Hematopoietic multipotent progenitor cell (in vitro differentiated cells): ENCODE measurements around the gene MEGF6. TPM values are rescaled to one million over a fixed set of nuclear protein-coding genes. Genes with fewer than 3 reads are reported as not detected.

Experiments
- DNase-seq, 3 donors: peaks; one replicate each; pipeline ENCODE4 v3.0.0-alpha.2; 2011 to 2015; ENCODE audit warnings: low read depth in 2 of 3, low spot score in 2 of 3
- total RNA-seq: library from RNA; depleted of rRNA; stranded (reverse); fragments of >200 nt; gene quantifications from one replicate; pipeline ENCODE4 v1.2.3, GENCODE V29; 2012

Gene MEGF6
- total RNA-seq, 1 donor, result 74.1 TPM

DNA sequence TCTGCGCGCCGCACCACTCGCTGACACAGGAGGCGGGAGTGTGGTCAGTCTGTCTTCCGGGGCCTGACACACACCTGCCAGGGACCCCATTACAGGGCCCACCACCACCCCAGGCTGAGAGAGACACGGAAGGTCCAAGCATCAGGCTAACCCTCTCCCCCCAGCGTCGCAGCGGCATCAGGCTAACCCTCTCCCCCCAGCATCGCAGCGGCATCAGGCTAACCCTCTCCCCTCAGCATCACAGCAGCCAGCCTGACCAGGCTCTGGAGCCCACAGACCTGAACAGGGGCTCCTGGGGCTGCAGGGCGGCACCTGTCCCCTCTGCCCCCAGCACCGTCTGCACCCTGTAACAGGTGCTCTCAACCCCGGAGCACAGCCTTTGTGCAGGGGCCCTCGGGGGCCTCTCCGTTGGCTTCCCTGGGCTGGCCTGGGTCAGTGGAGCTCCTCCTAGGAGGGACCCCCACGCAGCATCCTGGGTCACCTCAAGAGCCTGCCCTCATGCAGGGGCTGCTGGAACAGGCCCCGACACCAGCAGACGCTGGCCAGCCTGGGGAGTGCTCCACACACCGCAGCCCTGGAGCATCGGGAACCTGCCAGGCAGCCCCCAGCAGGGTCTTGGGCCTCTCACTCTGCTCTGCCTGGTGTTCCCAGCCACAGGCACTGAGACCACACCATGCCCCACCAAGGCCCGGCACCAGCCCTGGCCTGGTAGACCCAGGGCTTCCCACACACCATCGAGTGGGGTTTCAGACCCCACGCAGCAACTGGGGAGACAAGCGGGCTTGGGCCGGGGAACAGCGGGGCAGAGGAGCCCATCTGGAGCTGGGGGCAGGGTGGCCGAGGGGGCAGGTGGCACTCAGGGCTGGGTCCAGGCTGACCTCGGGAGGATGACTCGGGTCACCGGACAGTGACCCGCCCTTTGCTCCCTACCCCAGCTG lies 67.0 kb downstream of the MEGF6 start:
- no peak for DNase-seq

DNA sequence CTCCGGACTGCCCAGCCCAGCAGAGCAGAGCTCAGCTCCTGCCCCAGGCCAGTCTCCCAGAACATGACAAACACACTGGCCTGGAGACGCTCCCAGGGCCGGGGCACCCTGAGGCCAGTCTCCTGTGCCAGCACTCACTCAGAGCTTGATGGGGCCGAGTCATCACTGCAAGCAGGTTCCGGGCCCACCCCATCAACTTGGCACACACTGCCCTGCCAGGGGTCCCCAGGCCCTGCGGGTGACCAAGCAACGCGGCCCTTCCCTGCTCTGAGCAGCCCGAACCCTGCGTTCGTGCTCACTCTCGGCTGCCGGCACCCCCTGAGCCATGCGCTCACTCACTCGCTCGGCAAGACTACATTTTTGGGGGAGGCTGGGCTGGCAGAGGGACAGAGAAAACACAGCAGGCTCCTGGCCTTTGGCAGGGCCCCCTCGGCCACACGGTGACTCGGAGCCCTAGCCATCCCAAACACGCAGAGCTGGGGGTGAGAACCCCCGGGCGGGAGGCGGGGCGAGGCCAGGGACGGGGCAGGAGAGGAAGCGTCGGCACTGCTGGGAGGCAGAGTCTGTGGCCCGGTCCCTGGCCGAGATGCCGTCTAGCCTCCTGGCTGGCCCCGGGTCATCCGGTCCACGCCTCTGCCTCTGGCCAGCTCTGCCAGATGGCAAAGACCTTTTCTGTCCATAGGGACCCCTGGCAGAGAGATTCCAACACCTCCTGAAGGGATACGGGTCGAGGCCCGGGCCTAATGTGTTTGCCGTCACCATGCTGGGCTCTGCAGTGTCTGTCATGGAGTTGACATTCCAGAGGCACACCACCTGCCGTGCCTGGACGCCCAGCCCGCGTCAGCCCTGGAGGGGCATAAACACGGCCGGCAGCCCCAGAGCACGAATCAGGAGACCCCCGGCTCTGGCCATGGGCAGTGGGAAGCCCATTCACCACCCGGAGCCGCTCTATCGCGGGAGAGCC lies 68.0 kb downstream of the MEGF6 start:
- DNase-seq, result no peak

DNA sequence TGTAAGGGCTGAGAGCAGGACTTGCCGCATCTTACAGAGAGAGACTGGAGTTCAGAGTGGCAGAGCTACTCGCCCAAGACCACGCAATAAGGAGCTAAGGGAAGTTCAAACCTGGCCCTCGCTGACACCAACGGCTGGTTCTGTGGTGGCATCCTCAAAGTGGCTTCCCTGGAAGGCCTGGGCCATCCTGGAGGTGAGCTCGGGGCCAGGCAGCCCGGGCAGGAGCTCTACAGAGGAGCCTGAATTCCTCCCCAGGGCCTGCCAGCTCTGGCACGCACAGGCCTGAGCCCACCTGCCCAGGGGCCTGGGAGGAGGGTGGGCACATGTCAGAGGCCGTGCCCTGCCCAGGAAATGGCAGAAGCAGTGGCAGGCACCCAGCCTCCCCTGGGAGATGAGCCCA lies 68.6 kb downstream of the MEGF6 start:
- DNase-seq, result no peak

DNA sequence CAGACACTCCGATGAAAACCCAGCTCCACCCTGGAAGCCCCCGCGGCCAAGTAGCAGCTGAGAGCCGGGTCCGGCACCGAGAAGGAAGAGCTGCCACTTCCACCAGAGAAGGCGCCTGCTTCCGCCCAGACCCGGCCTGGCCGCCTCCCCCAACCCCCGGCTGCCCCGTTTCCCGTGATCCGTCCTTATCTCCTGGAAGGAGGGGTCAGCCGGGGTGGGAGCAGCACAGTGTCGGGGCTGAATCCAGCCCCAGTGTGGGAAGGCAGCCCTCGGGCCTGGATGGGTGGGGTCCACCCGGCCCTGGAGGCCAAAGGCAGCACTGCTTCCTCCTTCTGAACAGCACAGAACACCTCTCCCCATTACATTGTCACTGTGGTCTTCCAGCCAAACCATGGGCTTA lies 69.4 kb downstream of the MEGF6 start:
- DNase-seq, result no peak

DNA sequence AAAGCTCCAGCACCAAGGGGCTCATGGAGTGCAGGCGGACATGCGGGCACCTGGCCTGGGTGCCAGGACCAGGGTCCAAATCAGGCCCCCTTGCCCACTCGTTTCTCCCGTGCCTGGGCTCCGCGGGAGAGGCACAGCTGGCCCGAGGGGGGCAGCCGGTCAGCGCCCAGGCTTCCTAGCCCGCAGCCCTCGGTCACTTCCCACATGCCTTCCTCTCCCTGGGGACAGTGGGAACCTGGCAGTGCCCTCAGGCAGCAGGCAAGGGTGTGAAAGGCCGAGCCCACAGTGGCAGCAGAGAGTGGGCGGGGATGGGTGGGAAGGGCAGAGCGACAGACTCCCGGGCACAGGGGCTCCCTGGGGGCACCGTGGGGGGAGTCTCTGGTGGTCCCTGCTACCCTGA lies 69.8 kb downstream of the MEGF6 start:
- DNase-seq, result no peak

DNA sequence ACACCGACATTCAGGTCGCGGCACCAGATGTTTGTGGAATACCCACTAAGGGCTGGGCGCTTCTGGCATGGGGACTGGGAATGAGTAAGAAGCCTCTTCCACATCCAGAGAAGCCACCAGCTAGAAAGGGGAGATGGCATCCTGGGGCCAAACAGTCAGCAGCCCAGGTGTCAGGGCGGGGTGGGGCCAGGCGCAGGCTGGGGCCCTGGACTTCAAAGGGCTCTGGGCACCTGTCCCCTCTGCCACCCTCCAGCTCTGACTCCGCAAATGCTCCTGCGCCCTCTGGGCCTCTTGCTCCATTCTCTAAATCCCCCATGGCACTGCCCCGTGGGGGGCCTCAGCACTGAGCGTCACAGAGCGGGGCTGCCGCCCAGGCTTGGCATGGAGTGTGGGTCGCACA lies 70.4 kb downstream of the MEGF6 start:
- DNase-seq, result no peak

DNA sequence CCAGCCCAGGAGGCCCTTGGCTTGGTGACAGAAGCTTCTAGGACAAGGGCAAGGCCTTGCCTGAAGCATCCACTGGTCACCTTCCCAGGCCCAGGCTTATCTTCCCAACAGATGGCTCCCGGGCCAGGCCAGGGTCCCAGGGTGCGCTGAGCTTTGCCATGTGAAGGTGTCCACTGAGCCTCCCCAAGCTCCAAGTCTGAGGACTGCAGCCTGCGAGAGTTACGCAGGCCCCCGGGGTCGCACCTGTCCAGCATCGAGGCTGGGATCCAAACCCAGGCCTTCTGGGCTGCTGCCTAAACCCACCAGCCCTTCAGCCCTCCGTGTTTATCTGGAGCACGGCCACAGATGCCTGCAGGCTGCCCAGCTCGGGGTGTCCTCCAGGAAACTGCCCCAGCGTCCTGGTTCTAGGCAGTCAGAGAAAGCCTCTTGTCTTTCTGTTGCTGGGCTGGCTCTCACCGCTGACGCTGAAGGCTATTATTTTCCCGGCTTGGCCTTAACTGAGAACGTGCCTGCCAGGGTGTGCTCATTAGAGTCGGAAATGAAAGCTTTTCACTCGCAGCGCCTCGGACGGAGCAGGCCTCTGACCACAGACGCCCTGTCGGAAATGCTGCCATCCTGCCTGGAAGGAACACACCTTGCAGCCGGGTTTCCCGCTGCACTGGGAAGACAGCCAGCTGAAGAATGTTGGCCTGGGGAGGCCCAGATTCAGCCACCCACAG lies 71.4 kb downstream of the MEGF6 start:
- DNase-seq, result peak in 1 of 3 donors; percentile 34

DNA sequence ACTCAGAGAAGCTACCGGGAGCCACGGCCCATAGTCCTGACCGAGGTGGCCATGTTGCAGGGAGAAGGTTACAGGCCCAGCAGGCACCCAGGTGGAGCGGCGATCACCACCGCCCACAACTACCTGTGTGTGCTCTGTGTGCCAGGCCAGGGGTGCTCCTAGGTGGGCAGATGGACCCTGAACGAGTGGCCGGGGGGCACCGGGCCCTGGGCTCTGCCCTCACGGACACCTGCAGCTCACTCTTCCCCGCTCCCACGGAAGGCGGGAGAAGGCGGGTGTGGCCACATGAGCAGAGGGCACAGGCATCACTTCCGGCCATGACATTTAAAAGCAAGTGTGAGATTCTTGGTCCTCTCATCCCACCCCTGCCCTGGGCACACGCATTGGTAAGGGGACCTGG lies 73.9 kb downstream of the MEGF6 start:
- DNase-seq, result no peak

DNA sequence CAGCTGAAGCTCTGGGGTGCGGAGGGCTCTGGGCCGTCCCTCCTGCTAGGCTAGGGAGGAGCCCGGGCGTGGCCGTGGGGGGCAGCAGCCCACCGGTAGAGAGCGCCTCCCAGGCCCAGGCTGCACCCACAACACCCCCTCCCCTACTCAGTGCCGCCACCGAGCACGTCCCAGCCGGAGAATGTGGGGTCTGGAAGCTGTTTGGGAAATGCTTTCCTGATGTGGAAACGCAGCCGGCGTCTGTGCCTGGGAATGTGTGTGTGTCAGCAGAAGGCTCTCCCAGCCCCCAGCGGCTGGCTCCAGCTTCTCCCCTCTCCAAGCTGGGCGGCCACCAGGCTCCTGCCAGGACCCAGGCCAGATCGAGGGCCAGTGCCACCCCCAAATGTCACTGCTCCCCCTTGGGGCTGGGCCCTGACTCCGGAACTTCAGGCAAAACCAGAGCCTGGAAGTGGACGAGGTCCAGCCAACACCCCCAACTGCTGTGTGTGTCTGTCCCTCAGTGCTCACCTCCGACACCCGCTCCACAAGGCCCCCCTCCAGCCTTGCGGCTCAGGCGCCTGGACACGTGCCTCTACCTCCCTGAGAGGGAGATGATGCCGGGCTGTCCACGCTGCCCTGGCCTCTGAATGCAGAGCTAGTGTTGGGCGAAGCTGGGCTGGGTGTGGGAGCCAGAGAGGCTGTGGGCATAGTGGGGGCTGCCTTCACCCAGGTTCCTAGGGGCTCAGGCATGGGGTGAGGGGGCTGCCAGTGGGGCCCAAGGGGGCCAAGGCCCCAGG lies 74.7 kb downstream of the MEGF6 start:
- DNase-seq, result no peak

DNA sequence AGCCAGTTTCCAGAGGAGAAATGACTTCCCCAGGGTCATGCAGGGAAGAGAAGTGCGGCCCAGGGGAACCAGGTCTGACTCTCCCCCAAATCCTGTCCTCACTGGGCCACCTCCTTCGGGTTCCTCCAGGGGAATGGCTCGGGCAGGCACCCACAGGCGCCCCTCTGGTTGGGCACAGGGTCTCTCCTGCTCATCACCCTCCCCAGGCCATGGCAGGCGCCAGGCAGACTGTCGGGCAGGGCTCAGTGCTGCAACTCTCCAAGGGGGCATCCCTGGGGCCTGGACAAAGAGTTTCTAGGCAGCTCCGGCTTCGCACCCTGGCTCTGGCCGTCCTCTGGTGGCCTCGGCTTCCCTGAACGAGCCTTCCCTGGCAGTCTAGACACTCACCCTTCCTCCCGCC lies 75.6 kb downstream of the MEGF6 start:
- no peak for DNase-seq

DNA sequence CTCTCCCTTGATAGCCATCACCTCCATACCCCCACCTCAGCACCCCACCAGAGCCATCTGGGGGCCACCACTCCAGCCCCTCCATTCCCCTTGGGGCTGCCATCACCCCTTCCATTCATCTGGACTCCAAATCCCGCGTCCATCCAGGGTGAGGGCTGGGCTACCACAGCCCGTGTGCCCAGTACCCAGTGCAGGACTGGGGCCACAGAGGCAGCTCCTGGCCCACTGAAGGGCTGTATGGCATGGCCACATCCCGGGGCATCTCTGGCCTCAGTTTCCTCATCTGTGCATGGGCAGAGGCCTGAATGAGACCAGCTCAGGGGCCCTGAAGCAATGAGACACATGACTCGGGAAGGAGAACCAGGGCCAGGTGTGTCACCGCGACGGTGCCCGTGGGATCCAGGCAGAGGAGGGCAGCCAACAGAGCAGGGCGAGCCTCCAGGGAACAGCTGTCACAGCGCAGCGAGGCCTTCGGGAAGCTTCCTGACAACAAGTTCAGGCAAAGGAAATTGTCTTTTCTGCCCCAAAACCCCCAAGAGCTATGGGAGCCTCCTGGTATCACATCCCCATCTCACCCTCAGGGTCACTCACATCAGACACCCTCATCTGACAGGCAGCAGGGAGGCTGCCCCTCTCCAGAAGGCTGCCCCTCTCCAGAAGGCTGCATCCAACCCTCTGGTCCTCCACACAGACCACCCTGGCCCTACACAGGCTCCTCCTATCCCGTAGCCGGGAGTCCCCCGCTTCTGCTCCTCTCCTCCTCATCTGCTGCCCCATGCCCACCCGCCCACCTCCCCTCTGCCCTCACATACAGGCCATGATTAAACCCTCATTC lies 76.3 kb downstream of the MEGF6 start:
- DNase-seq, result no peak

DNA sequence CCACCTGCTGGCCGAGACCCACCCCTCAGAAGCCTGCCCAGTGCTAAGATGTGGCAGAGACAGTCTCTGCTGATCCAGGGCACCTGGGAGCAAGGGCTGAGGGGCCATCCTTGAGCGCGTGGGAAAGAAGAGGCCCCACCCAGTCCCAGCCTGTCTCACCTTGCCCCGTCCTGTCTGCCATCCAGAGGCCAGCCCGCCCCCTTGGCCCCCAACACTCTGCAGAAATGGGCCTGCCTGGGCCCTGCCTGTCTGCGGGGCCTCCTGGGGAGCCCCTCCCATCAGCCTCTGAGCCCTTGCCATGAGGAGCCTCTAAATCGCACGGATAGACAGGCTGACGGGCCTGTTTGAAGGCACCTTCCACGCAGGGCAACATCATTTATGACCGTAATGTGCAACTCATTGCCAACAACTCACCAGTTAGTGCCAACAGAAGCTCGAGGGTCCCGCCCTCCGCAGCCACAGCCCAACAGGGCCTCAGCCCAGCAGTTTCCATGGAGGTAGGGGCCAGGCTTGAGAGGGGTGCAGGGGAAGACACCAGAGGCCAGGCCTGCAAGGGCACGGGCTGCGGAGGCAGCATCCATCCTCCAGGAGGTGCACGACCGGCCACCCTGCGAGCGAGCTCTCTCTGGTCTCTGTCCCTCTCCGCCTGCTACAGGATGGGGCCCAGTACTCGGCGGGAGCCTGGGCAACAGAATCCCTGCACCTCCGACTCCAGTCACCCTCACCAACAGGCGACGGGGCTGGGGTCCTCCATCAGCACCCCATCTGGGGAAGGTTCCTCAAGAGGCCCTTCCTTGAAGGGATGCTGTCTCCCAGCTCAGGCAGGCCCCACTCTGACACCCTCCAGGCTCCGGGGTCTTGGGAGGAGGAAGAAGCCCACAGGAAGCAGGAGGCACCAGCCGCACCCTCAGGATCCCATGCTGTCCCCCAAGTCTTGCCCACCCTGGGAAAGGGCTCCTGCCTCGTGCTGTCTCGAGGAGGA lies 78.0 kb downstream of the MEGF6 start:
- DNase-seq, result no peak

DNA sequence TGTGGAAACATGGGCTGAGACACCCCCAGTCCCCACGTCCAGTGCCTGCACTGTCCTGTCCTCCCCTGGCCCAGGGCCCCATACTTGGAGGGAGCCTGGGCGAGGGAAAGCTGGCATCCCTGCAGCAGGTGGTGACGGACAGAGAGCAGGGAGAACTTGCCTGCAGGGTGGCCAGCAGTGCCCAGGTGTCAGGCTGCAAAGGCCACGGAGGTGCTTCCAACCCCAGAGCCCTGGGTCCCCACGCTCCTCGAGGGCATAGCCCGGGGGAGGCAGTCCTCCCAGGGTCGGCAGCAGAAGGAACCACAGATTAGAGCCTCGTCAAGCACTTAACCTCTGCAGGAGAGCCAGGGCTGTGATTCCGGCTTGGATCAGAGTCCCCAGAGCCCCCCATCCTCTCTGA lies 79.4 kb downstream of the MEGF6 start:
- no peak for DNase-seq

DNA sequence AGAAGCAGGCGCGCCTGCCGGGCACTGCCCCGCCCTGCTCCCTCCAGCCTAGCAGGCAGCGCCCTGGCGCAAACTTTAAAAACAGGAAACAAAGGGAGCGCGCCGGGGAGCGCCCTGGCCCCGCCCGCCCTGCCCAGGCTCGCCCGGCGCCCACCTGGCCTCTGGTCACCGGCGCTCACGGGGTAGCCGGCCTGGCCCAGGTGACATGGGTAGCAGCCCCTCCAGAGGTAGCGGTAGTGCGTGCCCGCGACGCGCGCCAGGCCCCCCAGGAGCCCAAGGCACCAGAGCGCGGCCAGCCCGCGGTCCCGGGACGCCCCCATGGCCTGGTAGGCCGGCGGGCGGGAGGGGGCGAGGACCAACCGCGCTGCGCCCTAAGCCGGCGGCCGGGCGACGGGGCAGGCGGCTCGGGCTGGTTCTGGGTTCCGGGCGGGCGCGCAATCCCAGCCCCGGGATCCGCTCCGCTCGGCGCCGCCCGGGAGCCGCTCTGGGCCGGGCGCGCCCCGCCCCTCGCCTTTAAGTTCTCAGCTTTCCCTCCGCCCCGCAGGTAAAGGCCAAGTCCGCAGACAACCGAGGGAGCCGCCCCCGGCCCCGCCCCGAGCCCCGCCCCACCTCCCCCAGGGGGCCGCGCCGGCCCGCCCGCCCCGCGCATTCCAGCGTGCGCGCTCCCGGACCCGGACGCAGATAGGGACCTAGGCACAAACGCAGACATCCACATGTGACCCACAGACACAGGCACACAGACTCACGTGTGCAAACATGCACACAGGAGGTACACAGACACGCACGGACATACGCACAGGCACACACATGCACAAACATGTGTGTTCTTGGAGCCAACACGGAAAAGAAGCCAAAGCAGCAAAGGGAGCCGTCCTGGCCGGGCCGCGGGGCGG lies 80.1 kb downstream of the MEGF6 start:
- peak; percentile 60 to 69 (median 62) for DNase-seq

DNA sequence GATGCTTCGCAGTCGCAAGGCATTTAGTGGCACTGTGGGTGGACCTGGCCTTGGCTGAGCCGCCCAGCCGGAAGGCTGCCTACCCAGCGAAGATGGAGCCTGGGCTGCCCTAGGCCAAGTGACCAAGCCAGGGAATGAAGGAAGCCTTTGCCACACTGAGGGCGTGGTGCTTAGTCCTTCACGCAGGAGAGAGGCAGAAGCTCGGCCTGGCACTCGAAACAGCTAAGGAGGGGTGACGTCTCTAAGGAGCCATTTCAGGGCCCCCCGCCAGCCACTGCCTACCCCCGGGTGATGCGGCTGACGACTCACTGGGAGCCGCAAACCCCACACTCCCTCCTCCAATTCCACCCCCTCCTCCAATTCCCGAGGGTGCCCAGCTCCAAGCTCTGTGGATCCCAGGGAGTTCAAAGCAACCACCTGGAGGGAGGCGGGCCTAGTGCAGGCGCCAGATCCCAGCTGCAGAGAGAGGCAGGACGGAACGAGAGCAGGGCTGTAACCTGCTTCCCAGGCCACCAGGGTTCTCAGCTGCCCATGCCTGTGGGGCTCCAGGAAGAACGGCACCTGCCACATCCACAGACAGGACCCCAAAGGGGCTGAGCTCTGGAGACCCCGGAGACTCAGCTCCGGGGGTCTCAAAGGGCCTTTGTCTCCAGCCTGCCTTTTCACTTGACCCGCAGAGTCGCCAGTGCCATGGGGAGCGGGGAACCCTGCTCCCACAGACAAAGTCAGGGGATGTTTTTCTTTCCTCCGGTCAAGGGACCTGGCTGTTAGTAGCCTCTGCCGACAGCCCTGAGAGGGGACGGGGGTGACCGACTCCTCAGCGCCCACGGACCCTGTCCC lies 81.0 kb downstream of the MEGF6 start:
- DNase-seq, result peak in 1 of 3 donors; percentile 41

DNA sequence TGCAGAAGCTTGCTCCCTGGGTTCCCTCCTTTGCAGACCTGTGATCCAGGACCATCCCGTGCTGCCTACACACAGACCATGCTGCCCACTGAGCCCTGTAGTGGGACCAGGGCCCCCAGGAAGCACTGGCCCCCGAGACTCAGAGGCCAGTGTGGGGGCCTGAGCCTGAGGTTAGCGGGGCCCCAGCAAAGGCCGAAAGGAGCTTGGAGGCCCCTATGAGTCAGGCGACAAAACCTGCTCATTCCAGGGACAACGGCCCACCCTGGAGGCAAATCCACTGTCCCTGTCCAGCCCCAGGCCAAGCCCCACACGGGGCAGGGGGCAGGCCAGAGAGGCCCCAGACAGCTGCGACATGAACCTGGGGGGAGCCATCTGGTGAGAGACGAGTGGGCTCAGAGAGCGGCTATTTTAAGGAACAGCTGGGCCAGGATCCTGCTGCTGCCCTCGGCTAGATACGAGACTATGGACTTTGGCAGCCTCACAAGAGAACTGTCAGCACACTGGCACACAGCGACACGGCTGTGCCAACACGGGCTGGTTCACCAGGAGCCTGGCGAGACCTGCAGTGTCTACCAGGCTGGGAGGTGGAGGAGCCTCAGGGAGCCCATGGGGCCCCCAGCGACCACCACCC lies 82.1 kb downstream of the MEGF6 start:
- no peak for DNase-seq
